ENCODE data around the gene BCAR1.

Gene BCAR1

DNA sequence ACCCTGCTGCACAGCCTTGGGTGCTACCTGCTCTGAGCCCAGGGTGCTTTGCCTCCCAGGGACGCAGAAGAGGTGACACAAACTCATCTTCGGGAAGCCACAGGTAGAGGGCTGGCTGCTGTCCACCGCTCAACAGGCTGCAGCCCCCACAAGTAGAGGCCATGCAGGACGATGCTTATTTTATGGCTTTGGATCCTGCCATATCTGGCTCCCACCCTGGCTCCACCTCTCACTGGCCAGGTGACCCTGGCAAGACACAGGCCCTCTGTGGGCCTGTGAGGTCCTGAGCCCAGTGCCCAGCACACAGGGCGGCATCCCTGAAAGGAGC is 11.3 kb upstream of the BCAR1 start:
- TF ChIP-seq, protein P1, sequence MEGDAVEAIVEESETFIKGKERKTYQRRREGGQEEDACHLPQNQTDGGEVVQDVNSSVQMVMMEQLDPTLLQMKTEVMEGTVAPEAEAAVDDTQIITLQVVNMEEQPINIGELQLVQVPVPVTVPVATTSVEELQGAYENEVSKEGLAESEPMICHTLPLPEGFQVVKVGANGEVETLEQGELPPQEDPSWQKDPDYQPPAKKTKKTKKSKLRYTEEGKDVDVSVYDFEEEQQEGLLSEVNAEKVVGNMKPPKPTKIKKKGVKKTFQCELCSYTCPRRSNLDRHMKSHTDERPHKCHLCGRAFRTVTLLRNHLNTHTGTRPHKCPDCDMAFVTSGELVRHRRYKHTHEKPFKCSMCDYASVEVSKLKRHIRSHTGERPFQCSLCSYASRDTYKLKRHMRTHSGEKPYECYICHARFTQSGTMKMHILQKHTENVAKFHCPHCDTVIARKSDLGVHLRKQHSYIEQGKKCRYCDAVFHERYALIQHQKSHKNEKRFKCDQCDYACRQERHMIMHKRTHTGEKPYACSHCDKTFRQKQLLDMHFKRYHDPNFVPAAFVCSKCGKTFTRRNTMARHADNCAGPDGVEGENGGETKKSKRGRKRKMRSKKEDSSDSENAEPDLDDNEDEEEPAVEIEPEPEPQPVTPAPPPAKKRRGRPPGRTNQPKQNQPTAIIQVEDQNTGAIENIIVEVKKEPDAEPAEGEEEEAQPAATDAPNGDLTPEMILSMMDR (IDR thresholded peaks at IDR 0.05) = no peak
- no peak for TF ChIP-seq ZFX (IDR thresholded peaks at IDR 0.05; ENCODE audit: borderline replicate concordance)
- no peak overlapping the region for H3K27ac ChIP-seq

DNA sequence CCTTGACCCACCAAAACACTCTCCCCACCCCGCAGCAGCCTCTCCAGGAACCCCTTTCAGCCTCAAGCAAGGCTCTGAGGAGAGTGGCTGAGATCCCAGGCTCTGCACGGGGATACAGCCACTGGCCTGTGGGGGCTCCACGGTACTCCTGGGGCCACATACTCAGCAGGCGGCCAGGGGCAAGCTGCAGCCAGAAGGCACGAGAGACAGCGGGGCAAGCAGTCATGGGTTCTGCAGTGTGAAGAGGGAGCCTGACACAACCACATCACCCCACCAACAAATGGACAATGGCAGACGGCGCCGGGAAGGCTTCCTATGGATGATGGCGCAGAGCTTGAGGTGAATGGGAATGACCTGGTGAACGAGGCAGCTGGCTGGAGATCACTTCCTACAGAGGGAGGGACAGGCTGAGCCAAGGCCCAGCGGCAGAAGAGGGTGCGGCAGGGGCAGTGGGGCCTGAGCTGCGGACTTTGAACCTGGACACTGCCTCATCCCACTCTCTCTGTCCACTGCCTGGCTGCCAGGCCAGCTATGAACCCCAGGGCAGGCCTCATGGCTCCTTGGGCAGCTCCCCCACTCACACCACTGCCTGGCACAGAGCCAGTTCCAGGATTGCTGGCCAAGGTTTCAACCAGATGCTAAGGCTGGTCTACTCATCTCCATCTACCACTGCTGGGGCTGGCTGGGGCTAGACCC is 10.8 kb upstream of the BCAR1 start:
- TF ChIP-seq, protein P1 (IDR thresholded peaks at IDR 0.05) = no peak
- TF ChIP-seq ZFX (IDR thresholded peaks at IDR 0.05; ENCODE audit: borderline replicate concordance) = no peak
- no peak overlapping the region for H3K27ac ChIP-seq

DNA sequence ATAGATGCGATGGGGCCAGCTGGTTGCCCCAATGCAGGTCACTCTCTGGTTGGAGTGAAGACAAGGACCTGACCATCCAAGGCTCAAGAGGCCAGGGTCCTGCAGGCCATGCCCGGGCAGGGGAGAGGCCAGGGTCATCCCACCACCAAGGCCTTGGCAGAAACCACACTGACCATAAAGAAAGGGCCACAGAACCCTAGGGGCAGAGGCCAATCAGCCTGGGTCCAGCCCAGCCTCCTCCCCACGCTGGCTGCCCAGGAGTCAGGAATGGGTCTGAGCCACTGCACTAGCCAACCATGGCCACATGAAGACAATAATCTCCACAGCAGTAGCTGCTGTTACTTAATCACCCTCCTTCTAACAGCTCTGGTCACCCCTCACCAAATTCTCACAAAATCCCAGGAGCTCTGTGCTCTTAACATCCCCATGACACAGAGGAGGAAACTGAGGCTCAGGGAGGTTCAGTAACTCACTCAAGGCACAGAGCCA is 10.2 kb upstream of the BCAR1 start:
- H3K27ac ChIP-seq = no peak overlapping the region
- no peak for TF ChIP-seq ZFX (IDR thresholded peaks at IDR 0.05; ENCODE audit: borderline replicate concordance)
- TF ChIP-seq, protein P1 (IDR thresholded peaks at IDR 0.05) = no peak

DNA sequence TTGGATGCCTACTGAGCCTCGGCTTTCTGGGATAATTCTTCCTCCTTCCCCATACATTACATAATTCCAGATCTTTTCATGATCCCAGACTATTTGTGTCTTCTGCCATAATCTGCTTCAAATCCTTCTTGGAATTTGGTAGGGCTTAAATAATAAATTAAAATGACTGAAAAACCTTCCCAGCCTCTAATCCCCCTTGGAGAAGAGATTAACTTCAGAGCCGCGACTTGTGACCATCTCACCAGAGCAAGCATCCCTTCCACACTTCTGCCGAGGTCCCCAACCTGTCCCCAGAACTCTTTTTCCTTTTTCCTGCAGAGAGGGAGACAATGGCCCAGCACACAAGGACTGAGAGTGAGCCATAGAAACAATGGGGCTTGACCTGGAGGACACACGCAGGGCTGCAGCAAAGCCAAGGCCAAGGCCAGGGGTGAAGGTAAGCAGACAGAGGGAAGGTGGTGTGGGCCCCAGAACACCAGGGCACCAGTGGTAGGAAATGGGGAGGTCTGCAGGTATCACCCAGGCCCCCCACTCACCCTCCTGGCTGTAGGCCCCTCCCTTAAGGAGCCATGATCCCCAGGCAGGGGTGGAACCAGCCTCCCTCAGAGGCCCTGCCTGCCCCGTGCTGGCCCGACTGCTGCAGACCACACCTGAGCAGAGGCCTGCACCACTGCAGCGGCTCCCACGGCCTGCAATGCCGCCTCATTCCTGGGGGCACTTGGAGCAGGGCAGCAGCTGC is 9.6 kb upstream of the BCAR1 start:
- TF ChIP-seq, protein P1 (IDR thresholded peaks at IDR 0.05) = no peak
- no peak for TF ChIP-seq ZFX (IDR thresholded peaks at IDR 0.05; ENCODE audit: borderline replicate concordance)
- no peak overlapping the region for H3K27ac ChIP-seq

DNA sequence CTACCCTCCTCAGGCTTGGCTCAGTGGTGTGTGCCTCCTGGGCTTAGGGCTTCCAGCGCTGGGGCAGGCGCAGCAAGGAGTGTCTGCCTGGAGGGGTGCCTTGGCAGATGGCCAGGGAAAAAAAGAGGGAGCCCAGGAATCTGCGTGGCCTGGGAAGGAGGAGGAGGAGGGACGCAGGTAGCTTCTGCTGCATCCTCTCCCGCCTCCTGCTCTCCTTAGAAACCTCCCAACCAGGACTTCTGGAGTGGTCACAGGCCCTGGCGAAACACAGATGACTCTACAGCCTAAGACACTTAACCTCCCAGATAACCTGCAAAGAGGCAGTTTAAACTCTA is 7.3 kb upstream of the BCAR1 start:
- no peak for TF ChIP-seq ZFX (IDR thresholded peaks at IDR 0.05; ENCODE audit: borderline replicate concordance)
- TF ChIP-seq, protein P1 (IDR thresholded peaks at IDR 0.05) = no peak
- no peak overlapping the region for H3K27ac ChIP-seq

DNA sequence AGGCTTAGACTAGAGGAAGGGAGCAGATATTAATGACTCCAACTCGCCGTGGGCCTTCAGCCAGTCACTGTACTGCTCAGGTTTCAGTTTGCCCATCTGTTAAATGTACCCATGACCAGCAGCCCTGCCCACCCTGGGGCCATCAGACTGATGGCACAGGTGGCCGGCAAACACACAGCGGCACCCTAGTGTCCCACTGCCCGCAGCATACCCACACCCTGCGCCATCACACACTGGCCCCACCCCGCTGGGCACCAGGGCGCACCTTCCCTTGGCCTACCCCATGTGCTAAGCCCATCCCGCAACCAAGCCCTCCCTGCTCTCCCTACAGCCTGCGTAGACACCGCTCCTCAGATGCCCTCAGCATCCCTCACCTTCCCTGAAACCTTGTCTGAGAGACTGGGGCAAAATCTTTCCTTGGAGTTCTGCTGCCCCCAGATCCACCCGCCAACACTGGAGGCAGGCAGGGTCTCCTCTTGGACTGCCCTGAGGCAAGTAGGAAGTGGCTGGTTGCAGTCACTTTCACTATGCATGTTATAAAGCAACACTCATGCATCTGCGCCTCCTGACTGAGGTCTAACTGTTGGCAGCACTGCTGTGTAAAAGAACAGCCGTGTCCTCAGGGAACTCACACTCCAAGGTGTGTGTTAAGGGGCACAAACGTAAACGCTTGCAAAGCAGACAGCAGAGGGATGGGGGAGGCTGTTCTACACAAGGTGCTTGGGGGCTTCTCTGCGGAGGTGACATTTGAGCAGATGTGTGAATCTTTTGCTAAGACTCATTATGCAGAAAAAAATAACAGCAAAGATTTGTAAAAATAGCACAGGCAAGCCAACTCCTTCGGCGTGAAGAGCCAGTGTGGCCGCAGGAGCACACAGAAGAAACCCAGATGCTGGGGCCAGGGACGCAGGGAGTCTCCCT is 6.7 kb upstream of the BCAR1 start:
- H3K27ac ChIP-seq = no peak overlapping the region

More for the DNA sequence above, 6.7 kb upstream of the BCAR1 start:
- TF ChIP-seq ZFX (IDR thresholded peaks at IDR 0.05; ENCODE audit: borderline replicate concordance) = no peak
- TF ChIP-seq, protein P1 (IDR thresholded peaks at IDR 0.05) = no peak

All from 22Rv1 (cell line).